Measurements from ENCODE around the gene TMEM50B.

DNA sequence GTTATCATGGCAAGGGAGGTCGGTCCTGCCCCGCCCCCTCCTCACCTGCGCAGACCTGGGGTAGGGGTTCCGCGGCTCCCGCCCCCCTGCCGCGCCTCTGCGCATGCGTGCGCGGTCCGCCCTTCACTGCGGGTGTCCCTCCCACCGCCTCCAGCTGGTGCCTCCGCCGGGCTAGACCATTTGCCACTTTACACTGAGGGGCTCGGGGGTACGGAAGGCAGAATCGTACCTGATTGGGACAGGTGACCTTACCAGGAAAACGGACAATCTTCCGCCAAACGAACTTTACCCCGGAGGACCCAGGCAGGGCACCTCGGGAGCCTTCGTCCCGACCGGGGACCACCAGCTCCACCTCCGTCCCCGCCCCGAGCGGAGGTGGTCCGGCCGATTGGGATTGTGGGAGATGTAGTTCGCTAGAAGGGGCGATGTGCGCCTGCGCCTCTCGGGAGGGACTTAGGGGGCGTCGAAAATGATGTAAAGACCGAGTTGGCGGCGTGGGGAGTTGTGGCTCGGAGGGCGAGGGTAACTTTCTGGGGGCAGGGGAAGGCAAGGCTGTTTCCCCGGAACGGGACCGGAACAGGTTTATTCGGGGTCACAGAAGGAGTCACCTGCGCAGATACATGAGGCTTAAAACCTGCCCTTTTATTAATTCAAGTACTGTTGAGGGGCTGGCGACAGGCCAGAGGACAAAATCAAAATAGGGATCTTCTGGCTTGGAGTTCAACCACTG is 11.8 kb upstream of the TMEM50B start, which contains the start of gene DNAJC28:
- TF ChIP-seq MYC (IDR thresholded peaks at IDR 0.05; ENCODE audit: borderline replicate concordance, low read length) (no peak), HOXA7 (CRISPR knock-in tag; IDR thresholded peaks at IDR 0.05) (no peak)
- TF ChIP-seq, protein P1, sequence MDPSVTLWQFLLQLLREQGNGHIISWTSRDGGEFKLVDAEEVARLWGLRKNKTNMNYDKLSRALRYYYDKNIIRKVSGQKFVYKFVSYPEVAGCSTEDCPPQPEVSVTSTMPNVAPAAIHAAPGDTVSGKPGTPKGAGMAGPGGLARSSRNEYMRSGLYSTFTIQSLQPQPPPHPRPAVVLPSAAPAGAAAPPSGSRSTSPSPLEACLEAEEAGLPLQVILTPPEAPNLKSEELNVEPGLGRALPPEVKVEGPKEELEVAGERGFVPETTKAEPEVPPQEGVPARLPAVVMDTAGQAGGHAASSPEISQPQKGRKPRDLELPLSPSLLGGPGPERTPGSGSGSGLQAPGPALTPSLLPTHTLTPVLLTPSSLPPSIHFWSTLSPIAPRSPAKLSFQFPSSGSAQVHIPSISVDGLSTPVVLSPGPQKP (IDR thresholded peaks at IDR 0.05; ENCODE audit: low read depth, low read length) = no peak

Data from A549 (cell line).